Trophoblast cell (in vitro differentiated cells and primary cell): ENCODE data around the gene LMBRD2.

Source experiments
- DNase-seq, 2 donors: peaks; one replicate each; pipeline ENCODE4 v3.0.0-alpha.2; 2016
- H2AFZ ChIP-seq: 2 replicates; pipeline ENCODE4 v1.6.1; 2013; ENCODE audit warnings: low read length, moderate library complexity, mild to moderate bottlenecking; ENCODE audit not compliant: insufficient read depth, poor library complexity
- H2AK5ac ChIP-seq: 2 replicates; pipeline ENCODE4 v1.6.1; 2013; ENCODE audit warnings: mild to moderate bottlenecking, low read length
- H2BK120ac ChIP-seq: 2 replicates; pipeline ENCODE4 v1.6.1; 2013; ENCODE audit warnings: low read length, mild to moderate bottlenecking, moderate library complexity; ENCODE audit not compliant: insufficient read depth, poor library complexity
- H2BK12ac ChIP-seq: 2 replicates; pipeline ENCODE4 v1.6.1; 2013; ENCODE audit warnings: mild to moderate bottlenecking, low read length, moderate library complexity
- H2BK5ac ChIP-seq: 2 replicates; pipeline ENCODE4 v1.6.1; 2013; ENCODE audit warnings: low read length, low read depth, moderate library complexity, mild to moderate bottlenecking; ENCODE audit not compliant: poor library complexity
- H3K14ac ChIP-seq: 2 replicates; pipeline ENCODE4 v1.6.1; 2013; ENCODE audit warnings: mild to moderate bottlenecking, low read length
- H3K18ac ChIP-seq: 2 replicates; pipeline ENCODE4 v1.6.1; 2013; ENCODE audit warnings: mild to moderate bottlenecking, low read length
- H3K23ac ChIP-seq: 2 replicates; pipeline ENCODE4 v1.6.1; 2013; ENCODE audit warnings: low read length
- H3K27ac ChIP-seq: 2 replicates; pipeline ENCODE4 v1.5.1; 2013; ENCODE audit warnings: low read depth, mild to moderate bottlenecking, inconsistent platforms, low read length, moderate library complexity
- H3K27me3 ChIP-seq: 2 replicates; pipeline ENCODE4 v1.6.1; 2013; ENCODE audit warnings: inconsistent platforms, mild to moderate bottlenecking, low read length, moderate library complexity; ENCODE audit not compliant: insufficient read depth
- H3K36me3 ChIP-seq, 2 experiments: 1 replicate in 1 of 2; 2 replicates in 1 of 2; pipeline ENCODE4 v1.6.1; 2013; ENCODE audit warnings: low read length in 2 of 2, mild to moderate bottlenecking in 2 of 2, moderate library complexity in 1 of 2; ENCODE audit not compliant: insufficient read depth in 2 of 2, control insufficient read depth in 1 of 2
- H3K4ac ChIP-seq: 2 replicates; pipeline ENCODE4 v1.6.1; 2013; ENCODE audit warnings: low read depth, mild to moderate bottlenecking, low read length, moderate library complexity
- H3K4me1 ChIP-seq, 2 experiments: 1 replicate in 1 of 2; 2 replicates in 1 of 2; pipeline ENCODE4 v1.6.1; 2013; ENCODE audit warnings: low read length in 2 of 2, mild to moderate bottlenecking in 2 of 2, moderate library complexity in 1 of 2; ENCODE audit not compliant: insufficient read depth in 2 of 2, control insufficient read depth in 1 of 2
- H3K4me2 ChIP-seq: 2 replicates; pipeline ENCODE4 v1.6.1; 2013; ENCODE audit warnings: inconsistent platforms, mild to moderate bottlenecking, low read length, moderate library complexity
- H3K4me3 ChIP-seq: 2 replicates; pipeline ENCODE4 v1.5.1; 2013; ENCODE audit warnings: mild to moderate bottlenecking, low read depth, low read length, inconsistent platforms
- H3K79me1 ChIP-seq: one replicate; pipeline ENCODE4 v1.6.1; 2013; ENCODE audit warnings: low read length
- H3K79me2 ChIP-seq: 2 replicates; pipeline ENCODE4 v1.6.1; 2013; ENCODE audit warnings: low read length, mild to moderate bottlenecking; ENCODE audit not compliant: control insufficient read depth, insufficient read depth, poor library complexity
- H3K9ac ChIP-seq: 2 replicates; pipeline ENCODE4 v1.6.1; 2013; ENCODE audit warnings: mild to moderate bottlenecking, low read length
- H3K9me3 ChIP-seq: 2 replicates; pipeline ENCODE4 v1.6.1; 2013; ENCODE audit warnings: low read depth, mild to moderate bottlenecking, control low read depth, inconsistent platforms, low read length; ENCODE audit not compliant: insufficient read depth
- H4K12ac ChIP-seq: 2 replicates; pipeline ENCODE4 v1.6.1; 2013; ENCODE audit warnings: low read depth, mild to moderate bottlenecking, low read length, moderate library complexity
- H4K8ac ChIP-seq: 2 replicates; pipeline ENCODE4 v1.6.1; 2013; ENCODE audit warnings: low read depth, mild to moderate bottlenecking, low read length, moderate library complexity
- H4K91ac ChIP-seq: one replicate; pipeline ENCODE4 v1.6.1; 2013; ENCODE audit warnings: low read depth, mild to moderate bottlenecking, low read length, moderate library complexity
- WGBS: extraction: QIAGEN DNeasy Blood & Tissue Kit; methylation state at CpG from one replicate; pipeline ENCODE4 v1.1.7; 2013; ENCODE audit warnings: missing lambda C conversion rate; ENCODE audit not compliant: insufficient read length, insufficient coverage; ENCODE audit errors: extremely low coverage; 5-methylcytosine and 5-hydroxymethylcytosine counted together

Gene LMBRD2

GRCh38 chr5:36125868-36126267, 25.8 kb downstream of the LMBRD2 start:
- Histone ChIP-seq H2AK5ac (no peak overlapping the region), H4K8ac (no peak overlapping the region), H3K4ac (no peak overlapping the region), H3K4me2 (no peak overlapping the region), H3K36me3 (peaks cover 0 to 2% of the 10 kb centered on the region in 2 experiments), H3K79me2 (no peaks in the 10 kb centered on the region), H2BK120ac (no peak overlapping the region), H3K27me3 (no peaks in the 10 kb centered on the region), H3K79me1 (no peaks in the 10 kb centered on the region), H2AFZ (no peak overlapping the region), H3K9ac (no peak overlapping the region), H2BK5ac (no peak overlapping the region), H2BK12ac (no peak overlapping the region), H4K91ac (no peak overlapping the region), H4K12ac (no peak overlapping the region), H3K4me3 (no peak overlapping the region), H3K14ac (no peak overlapping the region), H3K18ac (no peak overlapping the region), H3K27ac (no peak overlapping the region), H3K4me1 (no peaks in the 10 kb centered on the region), H3K23ac (no peak overlapping the region), H3K9me3 (no peaks in the 10 kb centered on the region)
- no peak for DNase-seq
- no CpG with 5 or more reads among the region's 1 CpG for WGBS

- H2BK5ac ChIP-seq, result no peak overlapping the region
Observed at GRCh38 chr5:36111238-36111637, 40.4 kb downstream of the LMBRD2 start.

DNA sequence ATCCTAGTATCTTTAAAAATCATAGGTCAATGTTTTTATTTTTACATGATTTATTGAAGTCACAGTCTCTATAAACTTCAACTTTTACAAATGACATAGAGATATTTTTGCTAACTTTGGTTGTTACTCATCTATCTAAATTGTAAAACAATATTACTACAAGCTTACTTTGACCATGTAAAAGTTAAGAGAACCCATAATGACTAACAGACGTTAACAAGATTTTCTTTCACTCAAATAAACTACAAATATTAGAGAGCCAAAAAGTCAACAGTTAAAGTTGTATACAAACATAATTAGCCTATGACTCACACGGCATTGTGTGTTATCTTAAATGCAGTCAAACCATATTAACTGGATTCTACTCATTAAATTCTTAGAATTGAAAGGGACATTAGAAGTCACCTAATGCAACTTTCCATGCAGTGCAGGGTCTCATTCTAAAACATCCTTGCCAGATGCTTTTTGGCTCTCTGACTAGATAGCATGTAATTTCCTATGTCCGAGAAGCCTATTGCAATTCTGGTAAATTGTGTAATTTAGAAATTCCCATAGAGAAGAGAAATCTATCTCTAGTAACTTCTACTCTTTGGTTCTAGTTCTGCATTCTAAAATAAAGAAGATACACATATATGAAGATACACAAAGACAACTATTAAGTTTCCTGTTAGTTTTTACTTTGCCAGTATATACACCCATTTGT, 42.8 kb downstream of the LMBRD2 start:
- Histone ChIP-seq H3K23ac (no peak overlapping the region), H2AFZ (no peak overlapping the region), H3K4ac (no peak overlapping the region), H3K4me1 (no peaks in the 10 kb centered on the region), H3K4me3 (no peak overlapping the region), H3K36me3 (no peaks in the 10 kb centered on the region), H2BK120ac (no peak overlapping the region), H2BK12ac (no peak overlapping the region), H3K4me2 (no peak overlapping the region), H3K79me1 (no peaks in the 10 kb centered on the region), H4K12ac (no peak overlapping the region), H2AK5ac (no peak overlapping the region), H2BK5ac (no peak overlapping the region), H3K27ac (no peak overlapping the region), H3K18ac (no peak overlapping the region), H3K14ac (no peak overlapping the region), H3K27me3 (no peaks in the 10 kb centered on the region), H3K9ac (no peak overlapping the region), H4K91ac (no peak overlapping the region), H3K79me2 (no peaks in the 10 kb centered on the region), H3K9me3 (no peaks in the 10 kb centered on the region), H4K8ac (no peak overlapping the region)
- WGBS, result no CpG with 5 or more reads among the region's 3 CpGs
- no peak for DNase-seq

More at GRCh38 chr5:36111238-36111637, 40.4 kb downstream of the LMBRD2 start:
- H3K4me1 ChIP-seq, result no peaks in the 10 kb centered on the region
- H3K23ac ChIP-seq, result no peak overlapping the region
- no peak overlapping the region for H2BK120ac ChIP-seq
- no peak overlapping the region for H3K18ac ChIP-seq
- H2AK5ac ChIP-seq, result no peak overlapping the region
- no peak overlapping the region for H3K9ac ChIP-seq
- H3K27ac ChIP-seq, result no peak overlapping the region
- H3K9me3 ChIP-seq, result no peaks in the 10 kb centered on the region
- no peaks in the 10 kb centered on the region for H3K79me2 ChIP-seq
- H4K8ac ChIP-seq, result no peak overlapping the region
- H3K4me2 ChIP-seq, result no peak overlapping the region
- WGBS, result no CpG with 5 or more reads among the region's 1 CpG
- no peak overlapping the region for H4K12ac ChIP-seq
- no peak overlapping the region for H2AFZ ChIP-seq
- H2BK12ac ChIP-seq, result no peak overlapping the region
- no peak for DNase-seq
- no peak overlapping the region for H3K4me3 ChIP-seq
- no peaks in the 10 kb centered on the region for H3K79me1 ChIP-seq
- H3K36me3 ChIP-seq, result no peaks in the 10 kb centered on the region
- no peak overlapping the region for H4K91ac ChIP-seq
- H3K27me3 ChIP-seq, result no peaks in the 10 kb centered on the region
- no peak overlapping the region for H3K4ac ChIP-seq
- H3K14ac ChIP-seq, result no peak overlapping the region

DNA sequence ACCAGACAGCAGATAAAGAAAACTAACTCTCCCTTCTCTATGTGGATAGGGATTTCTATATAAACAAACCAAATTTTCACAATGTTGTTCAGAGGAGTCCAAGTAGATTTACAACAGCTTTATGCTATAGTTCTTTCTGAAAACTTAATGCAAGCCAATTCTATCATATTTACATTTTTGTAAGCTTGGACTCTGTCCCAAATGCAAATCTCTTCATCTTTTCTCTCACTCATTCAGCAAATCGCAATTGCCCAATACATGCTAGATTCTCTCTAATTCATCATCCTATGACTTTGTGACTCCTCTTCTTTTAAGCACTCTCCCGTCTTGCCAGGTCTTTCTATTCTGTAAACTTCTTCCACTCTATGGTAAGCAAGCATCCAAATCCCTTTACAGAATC, 45.9 kb downstream of the LMBRD2 start:
- Histone ChIP-seq H3K9ac (no peak overlapping the region), H3K4ac (no peak overlapping the region), H4K8ac (no peak overlapping the region), H2AFZ (no peak overlapping the region), H2AK5ac (no peak overlapping the region), H2BK120ac (no peak overlapping the region), H3K79me1 (no peaks in the 10 kb centered on the region), H4K91ac (no peak overlapping the region), H3K4me2 (no peak overlapping the region), H3K9me3 (no peaks in the 10 kb centered on the region), H3K18ac (no peak overlapping the region), H3K36me3 (no peaks in the 10 kb centered on the region), H2BK5ac (no peak overlapping the region), H3K23ac (no peak overlapping the region), H3K14ac (no peak overlapping the region), H3K4me1 (no peaks in the 10 kb centered on the region), H3K4me3 (no peak overlapping the region), H3K79me2 (no peaks in the 10 kb centered on the region), H4K12ac (no peak overlapping the region), H3K27ac (no peak overlapping the region), H3K27me3 (no peaks in the 10 kb centered on the region), H2BK12ac (no peak overlapping the region)
- WGBS, result no CpG with 5 or more reads among the region's 2 CpGs
- DNase-seq, result no peak
